GM18951 (cell line): ENCODE measurements around the gene STRA8.

Experiments used
- POLR2A ChIP-seq: IDR thresholded peaks from 4 replicates; pipeline ENCODE4 v1.6.1; 2011; ENCODE audit warnings: mild to moderate bottlenecking; ENCODE audit not compliant: insufficient read length, insufficient read depth; ENCODE audit errors: extremely low read depth
- in situ Hi-C: fragments of 300-500 bp; cut with MboI; formaldehyde crosslinking; loops from one replicate; pipeline ENCODE4 v1.12.0; 2022; ENCODE audit warnings: low sequenced_read_pairs, mixed read lengths, inconsistent platforms; ENCODE audit not compliant: unreplicated experiment

Gene STRA8

GRCh38 chr7:135195968-135196629, 37.5 kb upstream of the STRA8 start:
- in situ Hi-C loops: no loop called here
- no peak for TF ChIP-seq POLR2A

- in situ Hi-C loops: no loop called here
- no peak for TF ChIP-seq POLR2A
These were observed 36.3 kb upstream of the STRA8 start for GRCh38 chr7:135197343-135197742.

- TF ChIP-seq POLR2A: no peak
- in situ Hi-C loops: no loop called here
These were observed 35.6 kb upstream of the STRA8 start for GRCh38 chr7:135197906-135198655.

- no peak for TF ChIP-seq POLR2A
- in situ Hi-C loops: no loop called here
These were observed 34.2 kb upstream of the STRA8 start for GRCh38 chr7:135199439-135199838.

GRCh38 chr7:135200821-135201331, 32.8 kb upstream of the STRA8 start:
- in situ Hi-C loops: no loop called here
- TF ChIP-seq POLR2A: no peak

- no peak for TF ChIP-seq POLR2A
These were observed 32.3 kb upstream of the STRA8 start for GRCh38 chr7:135201350-135201749.

GRCh38 chr7:135204341-135204749, 29.3 kb upstream of the STRA8 start:
- TF ChIP-seq POLR2A: no peak
- in situ Hi-C loops: no loop called here

More at GRCh38 chr7:135201350-135201749, 32.3 kb upstream of the STRA8 start:
- in situ Hi-C loops: no loop called here

- in situ Hi-C loops: no loop called here
- TF ChIP-seq POLR2A: no peak
These were observed 28.8 kb upstream of the STRA8 start for GRCh38 chr7:135204876-135205275.

- no peak for TF ChIP-seq POLR2A
- in situ Hi-C loops: no loop called here
These were observed 27.8 kb upstream of the STRA8 start for GRCh38 chr7:135205850-135206249.

- in situ Hi-C loops: no loop called here
These were observed 26.7 kb upstream of the STRA8 start for GRCh38 chr7:135206941-135207391.

GRCh38 chr7:135207406-135208101, 26.1 kb upstream of the STRA8 start:
- in situ Hi-C loops: no loop called here
- TF ChIP-seq POLR2A: peak; percentile 1

More at GRCh38 chr7:135206941-135207391, 26.7 kb upstream of the STRA8 start:
- TF ChIP-seq POLR2A: no peak

GRCh38 chr7:135208102-135208793, 25.4 kb upstream of the STRA8 start:
- in situ Hi-C loops: no loop called here
- no peak for TF ChIP-seq POLR2A
